GM18507 (cell line): Measurements from ENCODE around the gene RFX1.
"Not testable (repeated sequence)": the region's sequence is repeated elsewhere in the genome, so short reads cannot be mapped to it uniquely, and the experiment has no call there.

Experiments
- DNase-seq: peaks from one replicate; pipeline ENCODE4 v3.0.0; 2011; ENCODE audit warnings: low read depth; ENCODE audit not compliant: insufficient read length; ENCODE audit errors: extremely low spot score
- FAIRE-seq: peaks from 2 replicates; lab custom pipeline; 2011; peaks lifted over from hg19 to GRCh38; lab: Jason Lieb, UNC

RFX1 gene

DNA sequence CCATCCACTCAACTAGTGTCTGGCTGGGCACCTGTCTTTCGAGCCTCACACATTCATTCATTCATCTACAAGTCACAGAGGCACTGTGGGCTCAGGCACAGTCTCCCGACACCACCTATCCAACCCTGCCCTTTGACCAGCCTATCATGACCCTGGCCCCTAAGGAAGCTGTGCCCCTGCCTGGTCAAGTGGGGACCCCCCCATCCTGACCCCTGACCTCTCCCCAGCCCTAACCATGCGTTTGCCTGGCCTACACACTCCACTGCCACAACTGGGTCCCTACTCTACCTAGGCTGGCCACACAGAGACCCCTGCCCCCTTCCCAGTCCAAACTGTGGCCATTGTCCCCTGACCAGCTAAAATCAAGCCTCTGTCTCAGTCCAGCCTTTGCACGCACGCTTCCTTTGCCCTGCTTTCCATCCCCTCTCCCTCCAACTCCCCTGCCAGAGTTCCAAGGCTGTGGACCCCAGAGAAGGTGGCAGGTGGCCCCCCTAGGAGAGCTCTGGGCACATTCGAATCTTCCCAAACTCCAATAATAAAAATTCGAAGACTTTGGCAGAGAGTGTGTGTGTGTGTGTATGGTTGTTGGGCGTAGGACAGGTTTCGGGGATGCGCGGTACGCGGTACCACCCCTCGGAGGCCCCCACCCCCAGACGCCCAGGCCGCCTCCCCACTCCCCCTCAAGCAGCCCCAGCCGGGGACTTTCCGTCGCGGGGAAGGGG is 25.0 kb upstream of the RFX1 start:
- DNase-seq (peak; percentile 47), FAIRE-seq (no peak)

DNA sequence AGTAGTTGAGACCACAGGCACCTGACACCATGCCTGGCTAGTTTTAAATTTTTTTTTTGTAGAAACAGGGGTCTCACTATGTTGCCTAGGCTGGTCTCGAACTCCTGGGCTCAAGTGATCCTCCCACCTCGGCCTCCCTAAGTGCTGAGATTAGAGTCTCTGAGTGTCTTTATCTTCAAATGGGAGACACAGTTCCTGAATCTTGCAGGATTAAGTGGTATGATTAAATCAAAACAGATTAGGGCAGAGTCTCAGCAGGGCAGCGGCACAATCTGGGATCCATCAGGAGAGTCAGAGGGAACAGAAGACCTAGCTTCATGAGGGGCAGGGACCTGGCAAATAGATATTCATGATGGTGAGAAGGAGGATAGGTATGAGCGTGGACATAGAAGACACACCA is 22.8 kb upstream of the RFX1 start:
- no peak for FAIRE-seq

DNA sequence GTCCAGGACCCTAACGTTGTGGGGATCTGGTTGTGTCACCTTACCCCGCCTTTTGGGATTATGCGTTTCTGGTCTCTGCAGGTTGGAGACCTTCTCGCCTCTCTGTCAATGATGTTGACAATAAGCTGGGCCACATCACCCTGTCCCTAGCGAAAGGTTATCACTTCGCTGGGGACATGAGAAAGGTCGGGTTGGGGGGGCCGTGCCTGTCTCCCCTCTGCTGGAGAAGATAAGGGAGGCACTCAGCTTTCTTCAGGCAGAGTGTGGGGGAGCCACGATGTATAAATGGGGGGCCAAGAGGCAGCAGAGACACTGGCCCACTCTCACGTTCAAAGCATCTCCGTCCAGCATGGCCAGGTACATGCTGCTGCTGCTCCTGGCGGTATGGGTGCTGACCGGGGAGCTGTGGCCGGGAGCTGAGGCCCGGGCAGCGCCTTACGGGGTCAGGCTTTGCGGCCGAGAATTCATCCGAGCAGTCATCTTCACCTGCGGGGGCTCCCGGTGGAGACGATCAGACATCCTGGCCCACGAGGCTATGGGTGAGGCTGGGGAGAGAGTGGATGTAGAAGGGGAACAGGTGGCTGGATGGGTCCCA is 21.8 kb upstream of the RFX1 start, which contains the start of gene RLN3:
Gene RLN3 (plus strand): TSS at position 293 of the 595 bp plus-strand sequence. CDS start 57 bp downstream, at position 350.
- no peak for DNase-seq
- no peak for FAIRE-seq

More for the DNA sequence above, 22.8 kb upstream of the RFX1 start:
- DNase-seq: no peak

DNA sequence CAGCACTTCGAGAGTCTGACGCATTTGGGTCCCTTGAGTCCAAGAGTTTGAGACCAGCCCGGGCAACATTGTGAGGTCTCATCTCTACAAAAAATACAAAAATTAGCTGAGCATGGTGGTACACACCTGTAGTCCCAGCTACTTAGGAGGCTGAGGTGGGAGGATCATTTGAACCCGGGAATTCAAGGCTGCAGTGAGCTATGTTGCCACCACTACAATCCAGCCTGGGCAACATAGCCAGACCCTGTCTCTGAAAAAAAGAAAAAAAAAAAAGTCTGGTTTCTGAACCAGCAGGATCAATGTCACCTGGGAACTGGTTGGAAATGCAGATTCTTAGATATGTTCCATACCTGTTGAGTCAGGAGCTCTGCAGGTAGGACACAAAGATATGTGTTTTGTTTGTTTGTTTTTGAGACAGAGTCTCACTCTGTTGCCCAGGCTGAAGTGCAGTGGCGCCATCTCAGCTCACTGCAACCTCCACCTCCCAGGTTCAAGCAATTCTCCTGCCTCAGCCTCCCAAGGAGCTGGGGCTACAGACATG is 20.6 kb upstream of the RFX1 start:
- DNase-seq, FAIRE-seq: not testable (repeated sequence)

DNA sequence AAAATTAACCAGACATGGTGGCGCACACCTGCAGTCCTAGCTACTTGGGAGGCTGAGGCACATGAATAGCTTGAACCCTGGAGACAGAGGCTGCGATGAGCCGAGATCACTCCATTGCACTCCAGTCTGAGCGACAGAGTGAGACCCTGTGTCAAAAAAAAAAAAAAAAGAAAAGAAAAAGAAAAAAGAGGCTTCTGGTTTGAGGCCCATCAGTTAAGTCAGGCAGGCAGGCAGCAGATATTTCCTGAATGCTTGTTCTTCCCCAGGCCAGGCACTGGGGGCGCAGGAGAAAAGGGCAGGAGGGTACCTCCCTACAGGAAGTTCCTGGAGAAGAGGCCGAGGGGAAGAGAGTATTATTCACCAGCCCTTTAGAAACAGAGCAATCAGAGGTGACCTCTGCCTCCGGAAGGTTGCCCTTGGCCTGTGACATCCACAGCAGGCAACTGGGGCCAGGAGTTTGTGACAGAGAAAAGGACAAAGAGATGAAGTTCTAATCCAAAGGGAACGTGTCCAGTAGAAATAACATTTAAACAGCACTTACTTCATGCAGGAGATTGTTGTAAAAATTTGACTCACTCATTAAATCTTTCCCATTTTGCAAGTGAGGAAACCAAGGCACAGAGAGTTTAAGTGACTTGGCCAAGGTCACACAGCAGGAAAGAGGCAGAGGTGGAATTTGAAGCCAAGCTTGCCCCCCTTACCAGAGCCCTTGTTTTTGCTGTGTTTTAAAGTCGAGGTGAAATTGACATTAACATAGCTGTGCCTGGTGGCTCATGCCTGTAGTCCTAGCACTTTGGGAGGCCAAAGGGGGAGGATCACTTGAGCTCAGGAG is 17.5 kb upstream of the RFX1 start:
- DNase-seq: no peak
- FAIRE-seq: peak; percentile 35

DNA sequence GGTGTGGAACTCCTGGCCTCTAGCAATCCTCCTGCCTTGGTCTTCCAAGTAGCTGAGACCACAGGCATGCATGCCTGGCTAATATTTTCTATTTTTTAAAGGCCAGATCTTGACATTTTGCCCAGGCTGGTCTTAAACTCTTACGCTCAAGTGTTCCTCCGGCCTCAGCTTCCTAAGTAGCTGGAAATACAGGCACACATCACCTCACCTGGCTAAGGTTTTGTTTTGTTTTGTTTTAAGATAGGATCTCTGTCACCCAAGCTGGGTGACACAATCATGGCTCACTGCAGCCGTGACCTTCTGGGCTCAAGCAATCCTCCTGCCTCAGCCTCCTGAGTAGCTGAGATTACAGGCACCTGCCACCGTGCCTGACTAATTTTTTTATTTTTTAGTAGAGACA is 16.3 kb upstream of the RFX1 start:
- DNase-seq (no peak), FAIRE-seq (no peak)

DNA sequence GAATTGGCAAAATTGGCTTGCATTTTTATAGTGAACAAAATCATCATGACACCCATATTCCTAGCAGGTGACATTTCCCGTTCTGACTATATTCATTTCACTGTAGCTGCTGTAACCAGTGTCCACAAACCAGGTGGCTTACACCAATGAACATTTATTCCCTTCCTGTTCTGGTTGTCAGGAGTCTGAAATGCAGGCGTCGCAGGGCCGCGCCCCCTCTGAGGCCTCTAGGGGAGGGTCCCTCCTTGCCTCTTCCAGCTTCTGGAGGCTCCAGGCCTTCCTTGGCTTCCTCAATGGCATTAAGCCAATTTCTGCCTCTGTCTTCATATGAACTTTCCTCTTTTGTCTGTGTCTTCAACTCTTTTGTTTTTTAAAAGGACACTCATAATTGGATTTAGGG is 15.4 kb upstream of the RFX1 start:
- DNase-seq (no peak), FAIRE-seq (no peak)

DNA sequence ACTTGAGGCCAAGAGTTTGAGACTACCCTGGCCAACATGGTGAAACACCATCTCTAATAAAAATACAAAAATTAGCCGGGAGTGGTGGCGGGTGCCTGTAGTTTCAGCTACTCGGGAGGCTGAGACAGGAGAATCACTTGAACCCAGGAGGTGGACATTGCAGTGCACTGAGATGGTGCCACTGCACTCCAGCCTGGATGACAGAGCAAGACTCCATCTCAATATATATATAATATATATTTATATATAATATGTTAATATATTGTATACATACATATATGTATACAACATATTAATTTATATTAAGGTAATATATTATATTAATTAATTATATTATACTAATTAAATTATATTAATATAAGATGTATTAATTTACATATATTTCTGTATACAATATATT is 13.6 kb upstream of the RFX1 start:
- not testable (repeated sequence) for FAIRE-seq, DNase-seq

DNA sequence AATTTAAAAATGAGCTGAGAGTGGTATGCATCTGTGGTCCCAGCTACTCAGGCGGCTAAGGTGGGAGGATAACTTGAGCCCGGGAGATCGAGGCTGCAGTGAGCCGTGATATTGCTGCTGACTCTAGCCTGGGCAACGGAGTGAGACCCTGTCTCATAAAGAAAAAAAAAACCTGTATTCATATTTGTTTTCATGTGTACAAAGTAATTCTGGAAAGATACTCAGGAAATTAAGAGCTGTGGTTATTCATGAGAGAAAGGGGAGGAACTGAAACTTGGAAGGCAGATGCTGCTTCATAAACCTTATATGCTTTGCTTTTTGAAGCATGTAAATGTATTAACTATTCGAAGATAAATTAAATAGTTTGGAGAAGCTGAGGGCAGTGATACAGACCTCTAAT is 13.0 kb upstream of the RFX1 start:
- DNase-seq (no peak), FAIRE-seq (peak; percentile 18)

DNA sequence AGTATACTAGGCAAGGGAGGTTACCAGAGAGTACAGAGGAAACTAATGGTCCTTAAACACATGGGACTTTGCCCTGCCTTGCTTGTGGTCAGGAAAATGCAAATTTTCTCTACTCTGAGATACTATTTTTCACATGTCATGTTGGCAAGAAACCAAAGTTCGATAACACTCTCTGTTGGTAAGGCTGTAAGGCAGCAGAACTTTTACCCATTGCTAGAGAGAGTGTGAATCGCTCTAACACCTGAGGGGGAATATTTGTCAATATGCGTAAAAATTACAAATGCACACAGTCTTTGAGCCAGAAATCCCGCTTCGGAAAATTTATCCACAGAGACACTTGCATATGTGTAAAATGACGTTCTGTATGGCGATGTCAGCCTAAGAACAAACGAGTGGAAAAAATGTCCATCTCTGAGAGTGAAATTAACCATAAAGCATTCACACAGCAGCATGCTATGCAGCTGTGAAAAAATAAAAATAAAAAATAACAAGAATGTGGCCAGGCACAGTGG is 9.5 kb upstream of the RFX1 start:
- peak; percentile 55 for DNase-seq
- FAIRE-seq: peak; percentile 97

DNA sequence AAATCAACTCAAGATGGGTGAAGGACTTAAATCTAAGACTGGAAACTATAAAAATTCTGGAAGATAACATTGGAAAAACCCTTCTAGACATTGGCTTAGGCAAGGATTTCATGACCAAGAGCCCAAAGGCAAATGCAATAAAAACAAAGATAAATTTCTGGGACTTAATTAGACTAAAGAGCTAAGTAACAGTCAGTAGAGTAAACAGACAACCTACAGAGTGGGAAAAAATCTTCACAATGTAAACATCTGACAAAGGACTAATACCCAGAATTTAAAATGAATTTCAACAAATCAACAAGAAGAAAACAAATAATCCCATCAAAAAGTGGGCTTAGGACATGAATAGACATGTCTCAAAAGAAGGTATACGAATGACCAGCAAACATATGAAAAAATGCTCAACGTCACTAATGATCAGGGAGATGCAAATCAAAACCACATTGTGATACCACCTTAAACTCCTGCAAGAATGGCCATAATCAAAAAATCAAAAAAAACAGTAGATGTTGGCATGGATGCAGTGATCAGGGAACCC is 6.3 kb upstream of the RFX1 start:
- FAIRE-seq (no peak), DNase-seq (no peak)

DNA sequence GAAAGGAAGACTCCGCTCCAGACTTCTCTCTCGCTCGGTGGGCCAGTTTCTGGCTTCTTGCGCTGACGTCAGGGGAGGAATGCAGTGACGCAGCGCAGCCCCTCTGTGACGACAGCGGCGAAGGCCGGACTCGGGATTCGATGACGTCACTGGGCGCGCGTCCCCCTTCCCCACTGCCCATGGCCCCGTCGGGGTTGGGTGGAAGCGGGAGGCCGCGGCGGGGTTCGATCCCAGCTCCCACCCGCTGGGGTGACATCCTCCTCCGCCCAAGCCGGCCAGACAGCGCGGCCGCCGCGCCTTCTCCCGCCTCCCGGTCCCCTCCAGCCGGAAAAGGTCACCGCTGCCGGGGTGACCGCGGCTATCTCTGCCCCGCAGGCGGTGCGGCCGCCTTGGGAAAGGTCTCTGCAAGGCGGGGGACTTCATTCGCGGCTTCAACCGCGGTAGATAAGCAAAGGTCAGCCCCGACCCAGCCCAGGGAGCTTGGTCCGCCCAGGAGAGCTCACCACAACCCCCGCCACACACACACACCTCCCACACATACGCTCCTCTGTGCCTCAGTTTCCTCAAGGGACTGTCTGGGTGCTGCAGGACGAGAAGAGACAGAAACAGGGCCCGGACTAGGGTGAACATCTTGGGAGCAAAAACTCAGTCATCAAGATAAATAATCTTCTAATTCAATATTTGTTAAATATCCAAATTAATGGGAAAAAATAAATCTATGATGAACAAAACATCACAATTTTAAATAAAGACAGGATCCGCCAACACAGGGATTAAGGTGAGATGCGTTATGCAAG is 844 bp upstream of the RFX1 start:
- DNase-seq (no peak), FAIRE-seq (no peak)

DNA sequence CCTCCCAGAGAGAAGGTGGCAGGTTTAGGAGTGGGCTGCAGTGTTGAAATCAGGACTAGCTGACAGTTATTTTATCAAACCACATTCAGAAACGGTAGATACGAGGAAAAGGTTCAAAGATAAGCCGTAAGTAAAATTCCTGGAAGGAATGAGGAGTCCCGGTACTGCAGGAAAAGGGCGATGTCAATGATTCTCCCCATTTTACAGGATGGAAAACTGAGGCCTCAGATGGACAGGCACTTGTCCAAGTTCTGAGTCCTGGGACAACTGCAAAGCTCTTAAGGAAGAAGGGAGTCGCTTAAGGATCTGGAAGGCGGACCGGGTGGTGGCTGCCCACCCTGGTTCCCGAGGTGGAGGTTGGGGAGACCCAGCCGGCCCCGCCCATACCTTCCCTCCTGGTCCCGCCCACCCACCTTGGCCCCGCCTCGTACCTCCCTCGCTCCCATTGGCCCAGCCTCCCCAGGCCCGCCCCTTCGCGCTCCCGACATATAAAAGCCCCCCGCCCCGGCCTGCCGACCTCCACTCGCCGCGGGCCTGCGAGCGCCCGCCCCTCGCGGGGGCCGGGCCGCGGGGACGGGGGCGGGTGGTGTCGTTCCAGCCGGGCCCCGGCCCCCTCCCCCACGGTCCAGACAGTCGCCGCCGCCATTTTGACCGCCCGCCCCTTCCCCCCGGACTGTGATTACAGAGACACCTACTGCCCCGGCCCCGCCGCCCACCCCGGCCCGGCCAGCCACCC is 603 bp downstream of the RFX1 start:
- DNase-seq (peak; percentile 58), FAIRE-seq (peak; percentile 83)

DNA sequence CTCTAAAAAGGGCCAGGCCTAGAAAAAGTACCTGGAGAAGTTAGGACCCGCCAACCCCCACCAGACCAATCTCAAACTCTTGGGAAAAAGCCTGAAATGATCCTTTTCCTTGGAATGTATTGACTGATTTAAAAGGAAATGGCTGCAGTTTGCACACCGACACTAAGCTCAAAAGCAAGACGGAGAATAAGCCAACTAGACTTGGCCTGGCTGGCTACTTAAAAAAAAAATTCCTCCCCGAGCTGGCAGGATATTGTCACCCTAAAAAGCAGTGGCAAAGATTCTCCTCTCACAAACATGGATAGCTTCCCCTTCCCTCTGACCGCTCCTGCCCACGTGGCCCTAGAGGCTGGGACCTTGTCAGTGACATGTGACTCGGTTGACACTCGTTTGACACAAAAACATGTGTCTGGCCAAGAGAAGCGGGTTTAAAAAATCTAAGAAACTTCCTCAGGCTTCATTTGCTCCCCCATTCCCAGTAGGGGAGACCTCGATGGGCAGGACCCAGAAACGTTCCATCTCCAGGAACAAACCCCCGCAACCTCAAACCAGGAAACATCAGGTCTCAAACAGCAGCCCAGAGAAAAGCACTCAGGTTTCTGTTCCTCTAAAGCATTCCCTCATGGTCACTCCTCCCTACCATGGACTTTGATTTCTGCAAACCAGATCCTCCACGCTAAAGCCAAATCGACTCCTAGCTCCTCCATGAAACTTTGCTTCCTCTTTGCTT is 1.3 kb downstream of the RFX1 start:
- no peak for DNase-seq
- peak; percentile 76 for FAIRE-seq

DNA sequence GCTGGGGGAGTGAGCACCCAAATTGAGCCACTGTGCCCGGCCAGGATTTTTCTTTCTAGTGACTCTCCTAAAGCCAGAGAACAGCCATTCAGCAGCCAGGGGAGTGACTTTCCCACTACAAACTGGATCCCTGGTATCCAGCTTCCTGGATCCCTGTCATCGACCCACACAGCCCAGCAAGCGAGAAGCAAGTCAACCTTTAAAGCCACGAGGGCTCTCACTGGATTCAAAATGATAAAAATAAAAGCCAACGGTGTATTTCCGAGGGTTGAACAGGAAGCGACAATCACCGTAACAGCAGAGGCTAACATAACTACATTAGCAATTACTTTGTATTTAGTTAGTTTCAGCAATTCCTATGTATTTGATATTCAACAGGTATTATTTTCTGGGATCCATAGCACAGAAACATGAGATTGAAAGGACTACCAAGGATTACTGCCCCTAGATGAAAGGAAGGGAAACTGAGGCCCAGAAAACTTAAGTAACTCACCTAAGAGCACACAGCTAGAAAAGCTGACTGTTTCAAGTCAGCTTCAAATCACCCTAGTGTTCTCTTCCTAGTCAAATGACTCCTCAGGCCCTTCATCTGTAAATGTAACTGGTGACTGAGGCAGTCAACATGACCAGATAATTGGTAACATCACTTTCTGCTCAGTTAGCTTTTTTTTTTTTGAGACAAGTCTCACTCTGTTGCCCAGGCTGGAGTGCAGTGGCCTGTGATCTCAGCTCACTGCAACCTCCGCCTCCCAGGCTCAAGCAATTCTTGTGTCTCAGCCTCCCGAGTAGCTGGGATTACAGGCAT is 2.7 kb downstream of the RFX1 start:
- DNase-seq (no peak), FAIRE-seq (no peak)

DNA sequence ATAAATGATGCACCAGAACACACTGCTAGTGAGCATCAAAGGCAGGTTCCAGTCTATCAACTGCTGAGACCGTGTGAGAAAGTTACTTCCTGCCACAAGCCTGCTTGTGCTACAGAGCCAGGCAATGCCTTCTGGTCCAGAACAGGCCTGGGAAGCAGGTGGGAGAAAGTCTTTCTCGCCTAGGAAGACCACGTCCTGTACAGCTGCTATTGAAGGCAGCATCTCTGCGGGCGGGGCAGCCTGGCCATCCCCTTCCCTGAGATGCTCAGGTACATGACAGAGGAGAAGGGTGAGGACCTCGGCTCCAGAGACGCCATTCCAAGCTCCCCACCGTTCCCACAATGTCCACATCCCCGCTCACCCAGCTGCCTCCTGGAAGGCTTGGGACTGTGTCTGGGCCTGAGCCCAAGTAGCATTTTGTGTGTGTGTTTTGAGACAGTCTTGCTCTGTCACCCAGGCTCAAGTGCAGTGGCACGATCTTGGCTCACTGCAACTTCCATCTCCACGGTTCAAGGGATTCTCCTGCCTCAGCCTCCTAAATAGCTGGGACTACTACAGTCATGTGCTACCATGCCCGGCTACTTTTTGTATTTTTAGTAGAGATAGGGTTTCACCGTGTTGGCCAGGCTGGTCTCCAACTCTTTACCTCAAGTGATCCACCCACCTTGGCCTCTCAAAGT is 3.4 kb downstream of the RFX1 start:
- DNase-seq: no peak
- peak; percentile 75 for FAIRE-seq
